Right cardiac atrium (tissue), 5 donors: ENCODE data around the gene CCDC30. TPM values are rescaled to one million over a fixed set of nuclear protein-coding genes. Genes with fewer than 3 reads are reported as not detected.

ENCODE experiments used
- ATAC-seq, 2 donors: fragments of 200-7000 bp; cut with Tn5 transposase; one replicate each; pipeline versions ENCODE4 v1.8.0 to v1.9.1; 2020; ENCODE audit warnings: moderate library complexity in 2 of 2, mild to moderate bottlenecking in 1 of 2
- DNase-seq, 3 donors: peaks; one replicate each; pipeline ENCODE4 v3.0.0-alpha.2; 2020
- H3K27ac ChIP-seq: one replicate; pipeline ENCODE4 v1.5.1; 2013; ENCODE audit warnings: mild to moderate bottlenecking, low read length, control low read depth, moderate library complexity
- H3K27me3 ChIP-seq: one replicate; pipeline ENCODE4 v1.6.1; 2013; ENCODE audit not compliant: control insufficient read depth, insufficient read depth
- H3K4me1 ChIP-seq: one replicate; pipeline ENCODE4 v1.6.1; 2013; ENCODE audit warnings: low read length; ENCODE audit not compliant: control insufficient read depth, insufficient read depth
- H3K4me3 ChIP-seq: one replicate; pipeline ENCODE4 v1.5.1; 2013; ENCODE audit warnings: low read length, control low read depth
- H3K9me3 ChIP-seq: one replicate; pipeline ENCODE4 v1.6.1; 2013; ENCODE audit warnings: low read length; ENCODE audit not compliant: control insufficient read depth
- WGBS: extraction: QIAGEN DNeasy Blood & Tissue Kit; methylation state at CpG from one replicate; pipeline ENCODE4 v1.1.7; 2013; 5-methylcytosine and 5-hydroxymethylcytosine counted together
- intact Hi-C, 4 donors: fragments of 100-400 bp; cut with DNase I; formaldehyde crosslinking; loops; one replicate each; pipeline versions ENCODE4 v1.11.0 to v1.14.0; 2022 to 2023
- polyA plus RNA-seq: library from polyadenylated mRNA; stranded (reverse); fragments of 200-250 nt; gene quantifications from one replicate; pipeline ENCODE4 v1.2.3, GENCODE V29; 2013
- total RNA-seq, 4 donors: library from RNA; stranded (reverse); fragmentation: NEBNext Ultra II Directional; extraction: Animal tissue kit (Norgen Biotek cat#: 25700); gene quantifications; one replicate each; pipeline ENCODE4 v1.2.1, GENCODE V29; 2021
- donor health status: healthy with polysubstance abuse.
- donor health status: DM: no; HTN: yes; CAD: no.
- donor health status: DM: no; HTN: no; CAD: no.
- donor health status: DM: no; HTN: yes; CAD: no; lungs with severe emphysema.
- donor health status: DM: yes; HTN: yes; CAD: no.

Gene CCDC30
- total and polyA plus RNA-seq, 5 donors = 0.61 to 2.9 (median 2.1) TPM

GRCh38 chr1:42529724-42530181 is 66.7 kb downstream of the CCDC30 start:
- peak in 1 of 2 donors; percentile 61 for ATAC-seq

GRCh38 chr1:42531043-42531442 is 68.0 kb downstream of the CCDC30 start:
- 59% methylated on average over 2 of the region's 2 CpGs for WGBS
- no peak for DNase-seq
- intact Hi-C loops = no loop called here
- ATAC-seq = no peak
- Histone ChIP-seq H3K27me3 (no peaks in the 10 kb centered on the region), H3K9me3 (no peaks in the 10 kb centered on the region), H3K27ac (no peak overlapping the region), H3K4me1 (no peaks in the 10 kb centered on the region), H3K4me3 (no peak overlapping the region)

More at GRCh38 chr1:42529724-42530181, 66.7 kb downstream of the CCDC30 start:
- no peak overlapping the region for H3K4me3 ChIP-seq
- H3K4me1 ChIP-seq = no peaks in the 10 kb centered on the region
- 77% methylated on average over 3 of the region's 3 CpGs for WGBS
- DNase-seq = no peak
- H3K9me3 ChIP-seq = no peaks in the 10 kb centered on the region
- H3K27me3 ChIP-seq = no peaks in the 10 kb centered on the region
- H3K27ac ChIP-seq = no peak overlapping the region
- intact Hi-C loops = no loop called here

GRCh38 chr1:42533101-42533863 is 70.2 kb downstream of the CCDC30 start:
- DNase-seq (no peak), ATAC-seq (no peak)
- H3K27ac ChIP-seq = no peak overlapping the region
- no peak overlapping the region for H3K4me3 ChIP-seq
- H3K4me1 ChIP-seq = no peaks in the 10 kb centered on the region
- 69% methylated on average over 6 of the region's 6 CpGs for WGBS
- H3K27me3 ChIP-seq = no peaks in the 10 kb centered on the region
- H3K9me3 ChIP-seq = no peaks in the 10 kb centered on the region
- intact Hi-C loops = no loop called here

- no peak for ATAC-seq
- 71% methylated on average over 1 of the region's 1 CpG for WGBS
- no peak overlapping the region for H3K4me3 ChIP-seq
These were observed 78.0 kb downstream of the CCDC30 start for GRCh38 chr1:42541104-42541503.

DNA sequence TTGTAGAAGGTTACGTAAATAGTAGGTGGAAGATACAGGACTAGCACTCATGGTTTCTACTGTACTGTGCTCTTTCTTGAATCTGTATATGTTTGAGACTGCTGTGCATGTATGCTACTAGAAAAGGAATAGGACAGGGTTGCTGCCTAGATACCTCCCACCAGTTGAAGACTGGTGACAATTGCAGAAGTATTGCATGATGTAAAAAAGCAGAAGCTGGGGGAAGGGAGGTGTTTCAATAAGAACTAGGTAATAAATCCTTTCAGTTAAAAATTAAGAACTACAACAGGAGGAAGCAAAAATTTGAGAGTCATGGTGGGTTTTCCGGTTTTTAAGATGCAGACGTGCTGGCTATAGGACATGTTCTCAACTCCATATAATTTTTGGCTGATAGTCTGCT is 88.1 kb downstream of the CCDC30 start:
- intact Hi-C loops = no loop called here
- H3K4me1 ChIP-seq = no peaks in the 10 kb centered on the region
- no peak for ATAC-seq

More at GRCh38 chr1:42541104-42541503, 78.0 kb downstream of the CCDC30 start:
- Histone ChIP-seq H3K9me3 (no peaks in the 10 kb centered on the region), H3K4me1 (no peaks in the 10 kb centered on the region), H3K27ac (no peak overlapping the region), H3K27me3 (no peaks in the 10 kb centered on the region)
- intact Hi-C loops = no loop called here
- DNase-seq = no peak

GRCh38 chr1:42551590-42551989 is 88.5 kb downstream of the CCDC30 start:
- Histone ChIP-seq H3K4me3 (no peak overlapping the region), H3K27ac (no peak overlapping the region), H3K4me1 (no peaks in the 10 kb centered on the region), H3K27me3 (no peaks in the 10 kb centered on the region), H3K9me3 (no peaks in the 10 kb centered on the region)
- DNase-seq = no peak
- intact Hi-C loops = no loop called here
- WGBS = 83% methylated on average over 3 of the region's 3 CpGs
- no peak for ATAC-seq

More for the DNA sequence above, 88.1 kb downstream of the CCDC30 start:
- H3K27me3 ChIP-seq = no peaks in the 10 kb centered on the region
- no peak for DNase-seq
- H3K4me3 ChIP-seq = no peak overlapping the region
- H3K27ac ChIP-seq = no peak overlapping the region
- H3K9me3 ChIP-seq = no peaks in the 10 kb centered on the region
- WGBS = 88% methylated on average over 3 of the region's 3 CpGs

- H3K9me3 ChIP-seq = no peaks in the 10 kb centered on the region
- WGBS = 82% methylated on average over 4 of the region's 4 CpGs
- DNase-seq = no peak
- H3K27me3 ChIP-seq = no peaks in the 10 kb centered on the region
- H3K4me3 ChIP-seq = no peak overlapping the region
- H3K4me1 ChIP-seq = no peaks in the 10 kb centered on the region
- no peak for ATAC-seq
- H3K27ac ChIP-seq = no peak overlapping the region
- intact Hi-C loops = no loop called here
These were observed 89.5 kb downstream of the CCDC30 start for GRCh38 chr1:42552636-42553035.

DNA sequence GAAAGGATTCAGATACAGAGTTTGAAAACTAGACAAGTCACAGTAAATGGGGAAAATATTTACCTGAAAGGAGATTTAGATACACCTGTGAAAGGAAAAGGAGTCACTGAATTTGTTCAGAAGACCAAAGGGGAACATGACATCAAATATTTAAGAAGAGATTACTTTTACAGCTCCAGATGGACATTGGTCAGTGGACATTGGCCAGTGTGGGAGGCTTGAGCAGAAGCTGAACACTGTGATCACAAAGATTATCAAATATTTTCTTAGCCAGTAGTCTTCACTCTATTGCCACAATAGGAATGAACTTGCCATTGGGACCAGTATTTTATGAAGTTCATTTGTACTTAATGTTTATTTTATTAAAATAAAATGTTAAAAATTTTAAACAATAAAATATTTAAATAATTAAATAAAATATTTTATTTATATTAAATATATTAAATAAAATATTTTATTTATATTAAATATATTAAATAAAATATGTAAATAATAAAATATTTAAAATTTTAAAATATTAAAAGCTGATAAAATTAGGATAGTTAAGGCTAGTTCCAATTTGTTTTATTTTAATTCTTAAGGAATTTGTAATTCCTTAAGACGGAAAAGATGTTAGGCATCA is 94.3 kb downstream of the CCDC30 start:
- Histone ChIP-seq H3K4me1 (no peaks in the 10 kb centered on the region), H3K27me3 (no peaks in the 10 kb centered on the region), H3K27ac (no peak overlapping the region), H3K4me3 (no peak overlapping the region), H3K9me3 (no peaks in the 10 kb centered on the region)
- ATAC-seq = no peak
- no peak for DNase-seq
- intact Hi-C loops = no loop called here
- WGBS = 98% methylated on average over 1 of the region's 1 CpG

- Histone ChIP-seq H3K4me1 (no peaks in the 10 kb centered on the region), H3K27me3 (no peaks in the 10 kb centered on the region), H3K27ac (no peak overlapping the region), H3K4me3 (no peak overlapping the region), H3K9me3 (no peaks in the 10 kb centered on the region)
- no peak for DNase-seq
- ATAC-seq = no peak
- intact Hi-C loops = no loop called here
These were observed 104.0 kb downstream of the CCDC30 start for GRCh38 chr1:42567038-42567437.

- WGBS = 42% methylated on average over 1 of the region's 1 CpG
- no peaks in the 10 kb centered on the region for H3K4me1 ChIP-seq
- H3K4me3 ChIP-seq = no peak overlapping the region
- no peaks in the 10 kb centered on the region for H3K27me3 ChIP-seq
- intact Hi-C loops = loop anchor here in 2 of 4 donors (5.0 kb wide), 1 partner anchor 170 kb away; no protein-coding TSS in a partner anchor
- H3K27ac ChIP-seq = no peak overlapping the region
- ATAC-seq = no peak
- DNase-seq = no peak
- no peaks in the 10 kb centered on the region for H3K9me3 ChIP-seq
These were observed 113.8 kb downstream of the CCDC30 start for GRCh38 chr1:42576935-42577334.

- no peak for DNase-seq
- intact Hi-C loops = loop anchor here in 2 of 4 donors (10.0 kb wide), 2 partner anchors 159 to 489 kb away; partner anchors contain the start of gene CLDN19 (in 1 of the 2)
- H3K4me3 ChIP-seq = no peak overlapping the region
- WGBS = 92% methylated on average over 3 of the region's 3 CpGs
- no peaks in the 10 kb centered on the region for H3K4me1 ChIP-seq
- ATAC-seq = no peak
- H3K27me3 ChIP-seq = no peaks in the 10 kb centered on the region
- H3K9me3 ChIP-seq = no peaks in the 10 kb centered on the region
- no peak overlapping the region for H3K27ac ChIP-seq
These were observed 122.9 kb downstream of the CCDC30 start for GRCh38 chr1:42586016-42586415.
